Stromal cell of bone marrow (primary cell): Measurements from ENCODE around the gene PRKD3.

ENCODE experiments used
- DNase-seq: peaks from one replicate; pipeline ENCODE4 v3.0.0-alpha.2; 2012; ENCODE audit warnings: low read depth

Gene PRKD3

GRCh38 chr2:37324786-37325624 is at the start of gene PRKD3:
PRKD3 (minus strand) TSS chr2:37324833; CDS start chr2:37316524, 8,309 bp downstream.
- DNase-seq, result no peak

GRCh38 chr2:37372000-37372399 is 47.4 kb upstream of the PRKD3 start:
- no peak for DNase-seq

GRCh38 chr2:37370666-37371065 is 46.0 kb upstream of the PRKD3 start:
- DNase-seq, result no peak

GRCh38 chr2:37367984-37368383 is 43.4 kb upstream of the PRKD3 start:
- DNase-seq, result no peak

- no peak for DNase-seq
Observed at GRCh38 chr2:37367310-37367709, 42.7 kb upstream of the PRKD3 start.

GRCh38 chr2:37366773-37367172 is 42.1 kb upstream of the PRKD3 start:
- no peak for DNase-seq

- no peak for DNase-seq
Observed at GRCh38 chr2:37365669-37366068, 41.0 kb upstream of the PRKD3 start.

GRCh38 chr2:37364351-37364750 is 39.7 kb upstream of the PRKD3 start:
- DNase-seq, result no peak

GRCh38 chr2:37361994-37362698 is 37.5 kb upstream of the PRKD3 start:
- DNase-seq, result no peak

GRCh38 chr2:37361216-37361815 is 36.7 kb upstream of the PRKD3 start:
- DNase-seq, result no peak

- no peak for DNase-seq
Observed at GRCh38 chr2:37358466-37358865, 33.8 kb upstream of the PRKD3 start.

GRCh38 chr2:37357530-37357929 is 32.9 kb upstream of the PRKD3 start:
- no peak for DNase-seq

- no peak for DNase-seq
Observed at GRCh38 chr2:37357069-37357468, 32.4 kb upstream of the PRKD3 start.

GRCh38 chr2:37356299-37356698 is 31.7 kb upstream of the PRKD3 start:
- no peak for DNase-seq

- DNase-seq, result no peak
Observed at GRCh38 chr2:37355735-37356134, 31.1 kb upstream of the PRKD3 start.

GRCh38 chr2:37354531-37354930 is 29.9 kb upstream of the PRKD3 start:
- DNase-seq, result no peak

GRCh38 chr2:37350034-37350433 is 25.4 kb upstream of the PRKD3 start:
- no peak for DNase-seq

- DNase-seq, result no peak
Observed at GRCh38 chr2:37349231-37349860, 24.7 kb upstream of the PRKD3 start.

- DNase-seq, result no peak
Observed at GRCh38 chr2:37348155-37348554, 23.5 kb upstream of the PRKD3 start.

GRCh38 chr2:37344453-37345361 is 20.1 kb upstream of the PRKD3 start, which contains the start of gene QPCT:
QPCT (plus strand) TSS chr2:37344630; CDS start chr2:37344732, 102 bp downstream.
- no peak for DNase-seq
